ENCODE data around the gene EIF3K.

EIF3K gene

DNA sequence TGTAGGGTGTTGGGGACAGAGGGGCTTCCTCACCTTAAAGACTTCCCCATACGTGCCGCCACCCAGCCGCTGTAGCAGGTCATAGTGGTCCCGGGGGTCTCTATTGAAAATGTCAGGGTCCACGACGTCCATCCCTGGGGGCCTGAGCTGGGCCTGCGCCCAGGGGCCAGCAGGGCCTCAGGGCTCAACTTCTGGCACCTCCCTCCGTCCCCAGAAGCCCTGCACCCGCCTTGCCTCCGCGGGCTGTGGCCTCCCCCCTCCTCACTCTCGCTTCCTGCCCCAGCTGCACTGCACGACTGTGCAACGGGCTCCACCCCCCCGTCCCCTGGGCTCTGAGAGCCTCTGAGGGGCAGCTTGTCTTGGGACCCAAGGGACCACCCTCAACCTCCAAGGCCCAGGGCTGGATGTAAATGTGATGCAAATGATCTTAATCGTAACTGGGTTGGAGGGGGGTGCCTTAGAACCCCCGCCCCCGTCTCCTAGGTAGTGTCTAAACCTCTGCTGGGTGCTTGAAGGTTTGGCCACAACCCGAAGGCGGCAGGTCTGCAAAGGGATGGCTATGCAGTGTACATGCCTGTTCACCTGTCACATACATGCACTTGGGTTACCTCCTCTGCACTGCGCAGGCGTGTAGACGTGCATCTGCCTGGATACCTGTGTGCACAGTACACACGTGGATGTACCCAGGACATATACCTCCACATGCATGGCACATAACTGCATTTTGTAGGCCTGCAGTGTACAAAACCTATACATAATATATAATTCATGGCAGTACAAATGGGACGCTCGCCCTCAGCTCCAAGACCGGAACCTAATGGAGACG is 1.0 kb upstream of the EIF3K start, which contains the start of gene MAP4K1:
TSS of gene MAP4K1 (minus strand) at position 190 of the 826 bp plus-strand sequence. CDS start at position 132, 58 bp downstream.
- Histone ChIP-seq H3K4me1 (ENCODE audit: insufficient read depth, poor library complexity, severe bottlenecking) (no peaks in the 10 kb centered on the region), H3K9me3 (ENCODE audit: severe bottlenecking) (no peaks in the 10 kb centered on the region), H3K4me3 (ENCODE audit: severe bottlenecking) (peak within 1 kb of the TSS; percentile 75), H3K27ac (ENCODE audit: poor library complexity, severe bottlenecking) (peak within 1 kb of the TSS; percentile 57), H3K36me3 (ENCODE audit: low read depth) (peaks cover 30% of the 10 kb centered on the region), H3K27me3 (ENCODE audit: insufficient read depth, poor library complexity, severe bottlenecking) (no peaks in the 10 kb centered on the region)
- DNase-seq (ENCODE audit: low spot score) (no peak), ATAC-seq (ENCODE audit: low read depth) (peak; percentile 29)
- TF ChIP-seq, protein P1, sequence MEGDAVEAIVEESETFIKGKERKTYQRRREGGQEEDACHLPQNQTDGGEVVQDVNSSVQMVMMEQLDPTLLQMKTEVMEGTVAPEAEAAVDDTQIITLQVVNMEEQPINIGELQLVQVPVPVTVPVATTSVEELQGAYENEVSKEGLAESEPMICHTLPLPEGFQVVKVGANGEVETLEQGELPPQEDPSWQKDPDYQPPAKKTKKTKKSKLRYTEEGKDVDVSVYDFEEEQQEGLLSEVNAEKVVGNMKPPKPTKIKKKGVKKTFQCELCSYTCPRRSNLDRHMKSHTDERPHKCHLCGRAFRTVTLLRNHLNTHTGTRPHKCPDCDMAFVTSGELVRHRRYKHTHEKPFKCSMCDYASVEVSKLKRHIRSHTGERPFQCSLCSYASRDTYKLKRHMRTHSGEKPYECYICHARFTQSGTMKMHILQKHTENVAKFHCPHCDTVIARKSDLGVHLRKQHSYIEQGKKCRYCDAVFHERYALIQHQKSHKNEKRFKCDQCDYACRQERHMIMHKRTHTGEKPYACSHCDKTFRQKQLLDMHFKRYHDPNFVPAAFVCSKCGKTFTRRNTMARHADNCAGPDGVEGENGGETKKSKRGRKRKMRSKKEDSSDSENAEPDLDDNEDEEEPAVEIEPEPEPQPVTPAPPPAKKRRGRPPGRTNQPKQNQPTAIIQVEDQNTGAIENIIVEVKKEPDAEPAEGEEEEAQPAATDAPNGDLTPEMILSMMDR (IDR thresholded peaks at IDR 0.05; ENCODE audit: poor library complexity, severe bottlenecking): no peak

DNA sequence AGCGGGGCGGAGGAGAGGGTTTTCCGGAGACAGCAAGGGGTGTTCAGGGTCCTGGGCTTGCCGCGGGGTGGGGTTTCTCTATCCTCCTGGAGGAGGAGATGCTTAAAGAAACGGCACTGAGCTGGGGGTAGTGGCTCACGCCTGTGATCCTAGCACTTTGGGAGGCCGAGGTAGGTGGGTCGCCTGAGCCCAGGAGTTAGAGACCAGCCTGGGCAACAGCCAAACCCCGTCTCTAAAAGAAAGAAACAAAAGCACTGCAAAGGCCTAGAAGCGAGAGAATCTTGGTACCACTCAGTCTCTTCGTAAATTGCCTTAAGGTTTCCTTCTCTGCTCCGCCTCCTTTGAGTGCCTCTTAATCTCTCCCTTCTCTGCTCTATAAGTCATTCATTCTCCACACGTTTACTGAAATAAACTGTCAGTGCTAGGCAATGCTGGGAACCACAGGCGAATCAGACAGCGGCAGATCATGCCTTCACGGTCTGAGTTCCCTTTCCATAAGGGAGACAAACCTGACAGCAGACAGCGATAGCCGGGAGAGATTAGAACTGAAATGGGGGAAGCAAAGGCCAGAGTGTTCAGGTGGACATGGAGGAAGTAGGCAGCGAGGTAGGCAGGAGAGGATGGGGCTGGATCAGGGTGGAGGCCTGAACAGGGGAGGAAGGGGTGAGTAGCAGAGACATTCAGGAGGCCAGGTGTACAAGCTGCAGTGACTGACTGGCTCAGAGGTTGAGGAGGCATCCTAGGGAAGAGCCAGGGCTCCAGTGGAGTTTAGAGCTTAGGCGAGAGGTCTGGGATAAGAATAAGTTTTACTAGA is 580 bp downstream of the EIF3K start:
- Histone ChIP-seq H3K4me1 (ENCODE audit: insufficient read depth, poor library complexity, severe bottlenecking) (no peaks in the 10 kb centered on the region), H3K36me3 (ENCODE audit: low read depth) (peaks cover 44% of the 10 kb centered on the region), H3K27ac (ENCODE audit: poor library complexity, severe bottlenecking) (peak overlapping the region; percentile 57), H3K4me3 (ENCODE audit: severe bottlenecking) (peak overlapping the region; percentile 75), H3K27me3 (ENCODE audit: insufficient read depth, poor library complexity, severe bottlenecking) (no peaks in the 10 kb centered on the region), H3K9me3 (ENCODE audit: severe bottlenecking) (no peaks in the 10 kb centered on the region)
- DNase-seq (ENCODE audit: low spot score) (no peak), ATAC-seq (ENCODE audit: low read depth) (no peak; the same call in 2 of the 3 replicates)
- TF ChIP-seq, protein P1 (IDR thresholded peaks at IDR 0.05; ENCODE audit: poor library complexity, severe bottlenecking): no peak

- Histone ChIP-seq H3K9me3 (ENCODE audit: severe bottlenecking) (no peaks in the 10 kb centered on the region), H3K4me1 (ENCODE audit: insufficient read depth, poor library complexity, severe bottlenecking) (no peaks in the 10 kb centered on the region), H3K4me3 (ENCODE audit: severe bottlenecking) (no peak overlapping the region), H3K27me3 (ENCODE audit: insufficient read depth, poor library complexity, severe bottlenecking) (no peaks in the 10 kb centered on the region), H3K36me3 (ENCODE audit: low read depth) (peaks cover 92% of the 10 kb centered on the region), H3K27ac (ENCODE audit: poor library complexity, severe bottlenecking) (no peak overlapping the region)
- TF ChIP-seq, protein P1 (IDR thresholded peaks at IDR 0.05; ENCODE audit: poor library complexity, severe bottlenecking): no peak
- ATAC-seq (ENCODE audit: low read depth) (no peak), DNase-seq (ENCODE audit: low spot score) (no peak)
Measured at GRCh38 chr19:38624822-38625221, 5.8 kb downstream of the EIF3K start.

DNA sequence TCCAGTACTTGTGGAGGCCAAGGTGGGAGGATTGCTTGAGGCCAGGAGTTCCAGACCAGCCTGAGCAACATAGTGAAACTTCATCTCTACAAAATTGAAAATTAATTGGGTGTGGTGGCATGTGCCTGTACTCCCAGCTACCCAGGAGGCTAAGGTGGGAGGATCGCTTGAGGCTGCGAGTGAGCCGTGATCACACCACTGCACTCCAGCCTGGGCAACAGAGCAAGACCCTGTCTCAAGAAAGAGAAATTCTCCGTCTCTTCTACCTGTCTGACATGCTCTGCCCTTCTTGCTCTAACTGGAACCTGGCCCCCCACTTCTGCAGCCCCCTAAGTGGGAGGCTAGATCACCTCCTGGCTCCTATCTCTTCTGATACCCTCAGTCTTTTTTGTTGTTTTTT is 7.4 kb downstream of the EIF3K start:
- Histone ChIP-seq H3K4me1 (ENCODE audit: insufficient read depth, poor library complexity, severe bottlenecking) (peaks cover 8% of the 10 kb centered on the region), H3K27me3 (ENCODE audit: insufficient read depth, poor library complexity, severe bottlenecking) (no peaks in the 10 kb centered on the region), H3K27ac (ENCODE audit: poor library complexity, severe bottlenecking) (no peak overlapping the region), H3K9me3 (ENCODE audit: severe bottlenecking) (no peaks in the 10 kb centered on the region), H3K36me3 (ENCODE audit: low read depth) (peaks cover 93% of the 10 kb centered on the region), H3K4me3 (ENCODE audit: severe bottlenecking) (no peak overlapping the region)
- ATAC-seq (ENCODE audit: low read depth) (no peak), DNase-seq (ENCODE audit: low spot score) (no peak)
- TF ChIP-seq, protein P1 (IDR thresholded peaks at IDR 0.05; ENCODE audit: poor library complexity, severe bottlenecking): no peak

Measured in RWPE2 (cell line).